ENCODE measurements around the gene ZNRF2. TPM values are rescaled to one million over a fixed set of nuclear protein-coding genes. Genes with fewer than 3 reads are reported as not detected.
"Not testable (repeated sequence)": the region's sequence is repeated elsewhere in the genome, so short reads cannot be mapped to it uniquely, and the experiment has no call there.

The ZNRF2 gene
- polyA plus RNA-seq, 1 experiment, result 1.6 TPM

DNA sequence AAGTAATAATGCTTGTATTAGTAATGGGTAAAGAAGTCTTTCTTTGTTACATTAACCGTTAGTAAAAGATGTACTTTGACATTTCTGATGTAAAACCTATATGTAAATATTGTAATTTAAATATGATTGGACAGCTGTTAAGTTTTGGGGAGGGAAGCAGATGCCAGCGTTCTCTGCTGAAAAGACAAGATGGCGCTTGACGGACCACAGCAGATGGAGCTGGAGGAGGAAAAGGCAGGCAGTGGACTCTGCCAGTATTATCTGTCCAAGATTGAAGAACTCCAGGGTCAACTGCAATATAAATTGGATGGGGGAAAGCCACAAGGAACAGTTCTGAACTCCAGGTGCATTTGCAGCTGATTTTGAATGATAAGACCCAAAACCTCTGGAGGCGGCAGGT, 86.9 kb downstream of the ZNRF2 start:
- H3K36me3 ChIP-seq (ENCODE audit: control insufficient read depth, insufficient read depth, low read length), result no peaks in the 10 kb centered on the region
- CTCF ChIA-PET, result interaction anchor here (0.9 kb wide), 1 partner anchor 21 kb away, joined by 3 read pairs; no protein-coding TSS in a partner anchor
- no peaks in the 10 kb centered on the region for H3K27me3 ChIP-seq (ENCODE audit: control insufficient read depth, insufficient read depth, low read length)
- TF ChIP-seq, protein P1, sequence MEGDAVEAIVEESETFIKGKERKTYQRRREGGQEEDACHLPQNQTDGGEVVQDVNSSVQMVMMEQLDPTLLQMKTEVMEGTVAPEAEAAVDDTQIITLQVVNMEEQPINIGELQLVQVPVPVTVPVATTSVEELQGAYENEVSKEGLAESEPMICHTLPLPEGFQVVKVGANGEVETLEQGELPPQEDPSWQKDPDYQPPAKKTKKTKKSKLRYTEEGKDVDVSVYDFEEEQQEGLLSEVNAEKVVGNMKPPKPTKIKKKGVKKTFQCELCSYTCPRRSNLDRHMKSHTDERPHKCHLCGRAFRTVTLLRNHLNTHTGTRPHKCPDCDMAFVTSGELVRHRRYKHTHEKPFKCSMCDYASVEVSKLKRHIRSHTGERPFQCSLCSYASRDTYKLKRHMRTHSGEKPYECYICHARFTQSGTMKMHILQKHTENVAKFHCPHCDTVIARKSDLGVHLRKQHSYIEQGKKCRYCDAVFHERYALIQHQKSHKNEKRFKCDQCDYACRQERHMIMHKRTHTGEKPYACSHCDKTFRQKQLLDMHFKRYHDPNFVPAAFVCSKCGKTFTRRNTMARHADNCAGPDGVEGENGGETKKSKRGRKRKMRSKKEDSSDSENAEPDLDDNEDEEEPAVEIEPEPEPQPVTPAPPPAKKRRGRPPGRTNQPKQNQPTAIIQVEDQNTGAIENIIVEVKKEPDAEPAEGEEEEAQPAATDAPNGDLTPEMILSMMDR (IDR thresholded peaks at IDR 0.05; ENCODE audit: insufficient read depth, low read depth, low read length), result no peak
- DNase-seq (ENCODE audit: low read depth), result no peak
- POLR2A ChIA-PET, result no interaction called here
- H3K4me3 ChIP-seq (ENCODE audit: low read depth, low read length), result no peak overlapping the region

DNA sequence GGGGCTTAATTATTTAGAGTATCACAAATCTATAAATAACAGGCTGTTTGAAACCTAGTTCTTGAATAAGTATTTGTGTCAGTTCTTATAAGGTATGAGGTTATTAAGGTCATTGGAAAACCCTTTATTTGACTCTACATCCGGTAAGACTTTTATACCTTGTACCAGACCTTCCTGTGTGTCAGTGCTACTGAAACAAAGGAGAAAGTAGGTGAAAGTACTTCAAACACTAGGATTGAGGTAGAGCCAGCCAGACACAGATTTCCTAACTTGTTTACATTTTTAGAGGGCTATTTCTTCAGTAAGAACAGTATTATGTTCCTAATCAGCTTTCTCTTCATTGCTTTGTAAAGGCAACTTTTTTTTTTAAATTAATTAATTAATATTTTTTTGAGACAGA, 93.9 kb downstream of the ZNRF2 start:
- no peaks in the 10 kb centered on the region for H3K27me3 ChIP-seq (ENCODE audit: control insufficient read depth, insufficient read depth, low read length)
- TF ChIP-seq, protein P1 (IDR thresholded peaks at IDR 0.05; ENCODE audit: insufficient read depth, low read depth, low read length), result no peak
- CTCF ChIA-PET, result no interaction called here
- POLR2A ChIA-PET, result no interaction called here
- H3K36me3 ChIP-seq (ENCODE audit: control insufficient read depth, insufficient read depth, low read length), result no peaks in the 10 kb centered on the region
- no peak overlapping the region for H3K4me3 ChIP-seq (ENCODE audit: low read depth, low read length)
- DNase-seq (ENCODE audit: low read depth), result no peak

DNA sequence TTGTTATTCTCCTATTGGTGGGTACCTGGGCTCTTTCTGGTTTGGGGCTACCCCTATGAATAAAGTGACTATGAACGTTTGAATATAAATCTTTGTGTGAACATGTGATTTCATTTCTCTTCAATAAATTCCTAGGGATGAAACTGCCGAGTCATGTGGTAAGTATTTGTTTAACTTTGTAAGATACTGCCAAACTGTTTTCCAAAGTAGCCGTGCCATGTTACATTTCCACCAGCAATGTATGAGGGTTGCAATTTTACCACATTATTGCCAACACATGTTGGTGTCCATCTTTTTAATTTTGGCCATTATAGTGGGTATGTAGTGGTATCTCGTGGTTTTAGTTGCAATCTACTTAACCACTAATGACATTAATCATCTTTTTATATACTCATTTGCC, 94.7 kb downstream of the ZNRF2 start:
- H3K27me3 ChIP-seq (ENCODE audit: control insufficient read depth, insufficient read depth, low read length), result no peaks in the 10 kb centered on the region
- DNase-seq (ENCODE audit: low read depth), result no peak
- ChIA-PET CTCF (no interaction called here), POLR2A (no interaction called here)
- no peaks in the 10 kb centered on the region for H3K36me3 ChIP-seq (ENCODE audit: control insufficient read depth, insufficient read depth, low read length)
- no peak overlapping the region for H3K4me3 ChIP-seq (ENCODE audit: low read depth, low read length)
- TF ChIP-seq, protein P1 (IDR thresholded peaks at IDR 0.05; ENCODE audit: insufficient read depth, low read depth, low read length), result no peak

DNA sequence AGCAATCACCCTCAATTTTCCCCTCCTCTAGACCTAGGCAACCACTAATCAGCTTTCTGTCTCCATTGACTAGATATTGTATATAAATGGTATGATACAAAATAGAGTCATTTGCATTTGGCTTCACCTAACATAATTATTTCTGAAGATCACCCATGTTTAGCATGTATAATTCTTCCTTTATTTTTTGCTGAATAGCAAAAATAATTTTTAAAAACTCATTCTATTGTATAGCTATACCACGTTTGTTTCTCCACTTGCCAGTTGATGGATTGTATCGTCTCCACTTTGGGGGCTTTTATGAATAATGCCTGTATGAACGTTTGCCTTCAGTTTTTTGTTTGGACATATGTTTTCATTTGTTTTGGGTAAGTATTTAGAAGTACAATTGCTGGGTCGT, 95.3 kb downstream of the ZNRF2 start:
- ChIA-PET CTCF (no interaction called here), POLR2A (interaction anchor here (0.7 kb wide), 1 partner anchor 18 kb away, joined by 22 read pairs; no protein-coding TSS in a partner anchor)
- DNase-seq (ENCODE audit: low read depth), result no peak
- Histone ChIP-seq H3K36me3 (ENCODE audit: control insufficient read depth, insufficient read depth, low read length) (no peaks in the 10 kb centered on the region), H3K27me3 (ENCODE audit: control insufficient read depth, insufficient read depth, low read length) (no peaks in the 10 kb centered on the region), H3K4me3 (ENCODE audit: low read depth, low read length) (no peak overlapping the region)
- TF ChIP-seq, protein P1 (IDR thresholded peaks at IDR 0.05; ENCODE audit: insufficient read depth, low read depth, low read length), result no peak

DNA sequence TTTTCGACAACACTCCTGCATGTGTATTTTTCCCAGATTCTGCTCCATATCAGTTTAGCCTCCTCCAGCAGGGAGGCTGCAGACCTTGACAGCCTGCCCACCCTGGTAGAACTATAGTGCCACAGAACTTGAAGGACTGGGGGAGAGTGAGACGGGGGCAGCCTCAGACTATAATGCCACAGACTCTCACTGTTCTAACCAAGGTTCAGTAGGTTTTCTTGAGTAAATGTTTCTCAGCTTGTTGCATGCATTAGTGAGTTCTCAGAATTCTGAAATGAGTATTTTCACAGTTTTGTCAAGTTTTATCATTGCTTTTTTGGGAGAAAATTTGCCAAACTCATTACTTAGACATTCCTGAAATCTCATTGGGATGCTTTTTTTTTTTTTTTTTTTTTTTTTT, 95.9 kb downstream of the ZNRF2 start:
- no peaks in the 10 kb centered on the region for H3K27me3 ChIP-seq (ENCODE audit: control insufficient read depth, insufficient read depth, low read length)
- no peak overlapping the region for H3K4me3 ChIP-seq (ENCODE audit: low read depth, low read length)
- TF ChIP-seq, protein P1 (IDR thresholded peaks at IDR 0.05; ENCODE audit: insufficient read depth, low read depth, low read length), result no peak
- DNase-seq (ENCODE audit: low read depth), result no peak
- ChIA-PET CTCF (no interaction called here), POLR2A (interaction anchor here (0.7 kb wide), 1 partner anchor 17 kb away, joined by 22 read pairs; no protein-coding TSS in a partner anchor)
- H3K36me3 ChIP-seq (ENCODE audit: control insufficient read depth, insufficient read depth, low read length), result no peaks in the 10 kb centered on the region

DNA sequence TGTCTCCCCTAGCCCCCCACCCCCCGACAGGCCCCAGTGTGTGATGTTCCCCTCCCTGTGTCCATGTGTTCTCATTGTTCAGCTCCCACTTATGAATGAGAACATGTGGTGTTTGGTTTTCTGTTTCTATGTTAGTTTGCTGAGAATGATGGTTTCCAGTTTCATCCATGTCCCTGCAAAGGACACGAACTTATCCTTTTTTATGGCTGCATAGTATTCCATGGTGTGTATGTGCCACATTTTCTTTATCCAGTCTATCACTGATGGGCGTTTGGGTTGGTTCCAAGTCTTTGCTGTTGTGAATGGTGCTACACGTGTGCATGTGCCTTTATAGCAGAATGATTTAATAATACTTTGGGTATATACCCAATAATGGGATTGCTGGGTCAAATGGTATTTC, 96.4 kb downstream of the ZNRF2 start:
- POLR2A ChIA-PET; CTCF ChIA-PET; H3K36me3 ChIP-seq (ENCODE audit: control insufficient read depth, insufficient read depth, low read length); H3K4me3 ChIP-seq (ENCODE audit: low read depth, low read length); DNase-seq (ENCODE audit: low read depth); H3K27me3 ChIP-seq (ENCODE audit: control insufficient read depth, insufficient read depth, low read length): not testable (repeated sequence)
